GM12891 (cell line): ENCODE data around the gene BBS4. TPM values are rescaled to one million over a fixed set of nuclear protein-coding genes. Genes with fewer than 3 reads are reported as not detected.
A peak's percentile ranks its signal among the peaks of the same experiment; 100 is the strongest.
"Not testable (repeated sequence)": the region's sequence is repeated elsewhere in the genome, so short reads cannot be mapped to it uniquely, and the experiment has no call there.

ENCODE experiments used
- DNase-seq: peaks from one replicate; pipeline ENCODE4 v3.0.0; 2011; ENCODE audit warnings: low spot score; ENCODE audit not compliant: insufficient read length
- FAIRE-seq: peaks from 2 replicates; lab custom pipeline; 2011; peaks lifted over from hg19 to GRCh38; lab: Jason Lieb, UNC
- PAX5 ChIP-seq: IDR thresholded peaks from 2 replicates; pipeline ENCODE4 v1.6.1; 2011; ENCODE audit warnings: low read length, moderate library complexity, mild to moderate bottlenecking; ENCODE audit not compliant: insufficient read depth, severe bottlenecking
- POLR2A ChIP-seq: IDR thresholded peaks from 2 replicates; pipeline ENCODE4 v1.6.1; 2011; ENCODE audit warnings: low read depth, low read length, control low read depth
- POLR2AphosphoS5 ChIP-seq: IDR thresholded peaks from 2 replicates; pipeline ENCODE4 v1.6.1; 2011; ENCODE audit warnings: low read depth, low read length, control low read depth
- POU2F2 ChIP-seq: IDR thresholded peaks from 2 replicates; pipeline ENCODE4 v1.6.1; 2011; ENCODE audit warnings: low read depth, mild to moderate bottlenecking, control low read depth, low read length, moderate library complexity
- SPI1 ChIP-seq: IDR thresholded peaks from 2 replicates; pipeline ENCODE4 v1.6.1; 2011; ENCODE audit warnings: low read depth, low read length, control low read depth
- TAF1 ChIP-seq: IDR thresholded peaks from 2 replicates; pipeline ENCODE4 v1.6.1; 2011; ENCODE audit warnings: low read depth, low read length, control low read depth
- polyA plus RNA-seq: library from polyadenylated mRNA; unstranded; fragments of >200 nt; gene quantifications from one replicate; pipeline ENCODE4 v1.2.1, GENCODE V29; 2012; ENCODE audit warnings: low read depth, missing spikeins, inconsistent platforms; ENCODE audit not compliant: missing spikeins

Gene BBS4, protein sequence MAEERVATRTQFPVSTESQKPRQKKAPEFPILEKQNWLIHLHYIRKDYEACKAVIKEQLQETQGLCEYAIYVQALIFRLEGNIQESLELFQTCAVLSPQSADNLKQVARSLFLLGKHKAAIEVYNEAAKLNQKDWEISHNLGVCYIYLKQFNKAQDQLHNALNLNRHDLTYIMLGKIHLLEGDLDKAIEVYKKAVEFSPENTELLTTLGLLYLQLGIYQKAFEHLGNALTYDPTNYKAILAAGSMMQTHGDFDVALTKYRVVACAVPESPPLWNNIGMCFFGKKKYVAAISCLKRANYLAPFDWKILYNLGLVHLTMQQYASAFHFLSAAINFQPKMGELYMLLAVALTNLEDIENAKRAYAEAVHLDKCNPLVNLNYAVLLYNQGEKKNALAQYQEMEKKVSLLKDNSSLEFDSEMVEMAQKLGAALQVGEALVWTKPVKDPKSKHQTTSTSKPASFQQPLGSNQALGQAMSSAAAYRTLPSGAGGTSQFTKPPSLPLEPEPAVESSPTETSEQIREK
- polyA plus RNA-seq = 8.9 TPM

DNA sequence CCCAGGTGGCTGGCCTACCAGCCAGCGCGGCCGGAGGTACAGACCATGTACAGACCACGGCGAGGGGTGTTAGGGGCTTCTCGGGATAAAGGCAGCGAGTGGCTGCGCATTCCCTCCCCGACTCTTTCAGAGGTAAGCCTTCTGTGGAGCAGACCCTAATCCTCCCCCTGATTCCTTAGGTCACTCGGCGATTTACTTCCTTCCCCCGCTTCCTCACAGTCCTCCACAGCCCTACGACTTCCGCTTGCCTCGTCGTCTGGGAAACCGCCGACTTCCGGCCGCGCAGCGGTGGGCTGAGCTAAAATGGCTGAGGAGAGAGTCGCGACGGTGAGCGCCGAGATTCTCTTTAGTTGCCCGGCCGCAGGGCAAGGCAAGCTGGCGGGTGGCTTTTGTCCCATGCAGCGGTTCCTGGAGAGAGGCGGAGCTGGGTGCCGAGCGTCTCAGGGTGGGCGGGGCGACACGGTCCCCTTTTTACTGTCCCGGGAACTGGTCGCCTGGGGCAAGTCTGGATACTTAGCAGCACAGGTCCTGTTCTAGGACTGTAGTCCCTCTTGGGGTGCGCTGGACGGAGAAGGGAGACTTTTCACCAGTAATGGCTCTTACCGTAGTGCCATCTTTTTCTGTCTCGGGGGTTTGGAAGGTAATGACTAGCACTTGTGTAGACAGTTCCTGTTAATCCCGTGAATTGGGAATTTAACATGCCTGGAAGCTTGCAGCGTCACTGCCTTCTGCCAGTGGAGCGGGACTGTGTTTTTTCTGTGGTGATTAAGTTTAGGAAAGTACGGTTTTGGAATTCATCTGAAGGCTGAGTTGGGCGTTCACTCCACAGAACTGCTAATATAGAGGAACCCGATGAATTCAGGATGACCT is at the start of gene BBS4, which contains the start of gene HIGD2B:
TSS of gene BBS4 (plus strand) at position 283 of the 870 bp plus-strand sequence. CDS start at position 304, 21 bp downstream.
TSS of gene HIGD2B (minus strand) at position 258 of the 870 bp plus-strand sequence. CDS start 9,808 bp downstream, outside the sequence.
- DNase-seq = peak; percentile 63
- peak; percentile 93 for FAIRE-seq
- TF ChIP-seq POLR2A (peak; percentile 89), SPI1 (peak; percentile 78), TAF1 (peak; percentile 83), PAX5 (no peak), POU2F2 (peak; percentile 64; the same call in 1 of the 2 replicates), POLR2AphosphoS5 (peak; percentile 68)

DNA sequence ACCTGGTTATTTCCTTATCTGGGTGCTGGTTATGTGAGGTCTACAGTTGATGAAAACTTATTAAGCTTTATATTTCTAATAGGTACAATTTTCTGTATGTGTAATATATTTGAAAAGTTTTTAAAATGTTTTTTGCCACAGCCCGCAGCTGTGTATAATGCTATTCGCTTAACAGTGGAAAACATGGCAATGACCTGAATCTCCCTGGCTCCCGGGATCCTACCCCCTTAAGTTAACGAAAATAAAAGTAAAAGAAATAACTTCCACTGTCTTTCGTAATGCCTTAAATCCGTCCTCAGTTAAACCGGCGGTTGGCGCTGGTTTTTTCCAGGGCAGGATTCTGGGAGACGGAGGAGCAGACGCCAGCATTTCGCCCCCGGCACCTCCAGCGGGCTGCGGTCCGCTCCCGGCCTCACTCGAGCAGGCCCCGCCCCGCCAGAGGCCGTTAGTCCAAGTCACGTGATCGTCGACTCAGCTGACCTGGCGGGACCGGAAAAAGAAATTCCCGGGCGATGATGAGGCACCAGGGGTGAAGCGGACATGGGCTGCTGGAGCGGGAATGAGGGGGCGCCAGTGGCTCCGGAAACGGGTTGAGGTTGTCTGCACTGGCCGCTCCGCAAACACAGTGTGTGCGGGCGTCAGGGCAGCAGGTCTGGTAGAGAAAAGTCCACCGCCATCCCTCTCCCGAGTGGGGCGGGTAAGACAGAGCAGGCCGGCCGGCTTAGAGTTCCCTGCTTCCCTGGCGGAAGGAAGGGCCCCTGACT is 49.3 kb upstream of the BBS4 start:
- not testable (repeated sequence) for DNase-seq
- peak; percentile 78 for FAIRE-seq

DNA sequence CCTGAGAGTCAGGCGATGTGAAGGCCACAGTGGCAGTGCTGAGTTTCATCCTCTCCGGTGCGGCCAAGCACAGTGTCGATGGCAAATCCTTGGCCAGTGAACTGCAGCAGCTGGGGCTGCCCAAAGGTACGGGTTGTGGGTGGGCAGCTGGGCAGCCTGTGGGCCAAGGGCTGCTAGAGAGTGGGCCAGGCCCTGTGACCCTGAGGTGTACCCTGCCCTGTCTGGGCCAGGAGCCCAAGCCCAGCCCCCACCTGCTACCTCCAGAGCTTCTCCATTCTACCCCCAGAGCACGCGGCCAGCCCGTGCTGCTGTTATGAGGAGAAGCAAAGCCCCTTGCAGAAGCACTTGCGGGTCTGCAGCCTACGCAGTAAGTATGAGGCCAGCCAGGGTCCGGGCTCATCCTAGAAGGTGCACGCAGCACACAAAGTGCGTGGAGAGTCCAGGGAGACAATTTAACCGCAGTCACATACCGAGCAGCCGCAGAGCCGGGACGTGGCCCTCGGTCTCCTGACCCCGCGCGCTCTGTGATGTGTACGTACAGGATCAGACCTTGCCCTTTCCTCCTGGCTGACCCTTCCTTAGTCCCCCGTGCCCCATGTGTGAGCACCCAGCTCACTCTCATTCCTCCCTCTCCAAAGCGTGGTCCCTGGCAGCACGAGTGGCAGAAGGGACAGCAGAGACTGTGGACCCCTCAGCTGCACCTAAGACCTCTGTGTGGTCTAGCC is 46.1 kb upstream of the BBS4 start:
- not testable (repeated sequence) for FAIRE-seq, DNase-seq

DNA sequence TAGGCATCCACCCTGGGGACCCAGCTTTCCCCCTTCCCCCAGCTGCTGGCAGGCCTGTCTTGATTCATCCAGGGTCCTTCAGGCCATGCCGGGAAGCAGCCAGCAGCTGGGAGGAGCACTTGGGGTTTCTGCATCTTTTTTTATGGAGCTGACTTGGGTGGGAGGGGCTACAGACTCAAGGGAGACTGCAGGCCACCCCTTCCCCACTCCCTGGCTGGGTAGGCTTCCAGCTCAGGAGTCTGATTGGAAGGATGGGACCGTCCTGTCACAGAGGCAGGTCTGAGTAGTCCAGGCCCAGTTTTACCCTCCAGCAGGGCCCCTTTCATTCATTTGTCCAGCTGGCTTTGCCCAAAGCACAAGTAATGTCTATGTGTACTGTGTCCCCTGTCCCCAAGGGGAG is 43.7 kb upstream of the BBS4 start:
- not testable (repeated sequence) for FAIRE-seq, DNase-seq

DNA sequence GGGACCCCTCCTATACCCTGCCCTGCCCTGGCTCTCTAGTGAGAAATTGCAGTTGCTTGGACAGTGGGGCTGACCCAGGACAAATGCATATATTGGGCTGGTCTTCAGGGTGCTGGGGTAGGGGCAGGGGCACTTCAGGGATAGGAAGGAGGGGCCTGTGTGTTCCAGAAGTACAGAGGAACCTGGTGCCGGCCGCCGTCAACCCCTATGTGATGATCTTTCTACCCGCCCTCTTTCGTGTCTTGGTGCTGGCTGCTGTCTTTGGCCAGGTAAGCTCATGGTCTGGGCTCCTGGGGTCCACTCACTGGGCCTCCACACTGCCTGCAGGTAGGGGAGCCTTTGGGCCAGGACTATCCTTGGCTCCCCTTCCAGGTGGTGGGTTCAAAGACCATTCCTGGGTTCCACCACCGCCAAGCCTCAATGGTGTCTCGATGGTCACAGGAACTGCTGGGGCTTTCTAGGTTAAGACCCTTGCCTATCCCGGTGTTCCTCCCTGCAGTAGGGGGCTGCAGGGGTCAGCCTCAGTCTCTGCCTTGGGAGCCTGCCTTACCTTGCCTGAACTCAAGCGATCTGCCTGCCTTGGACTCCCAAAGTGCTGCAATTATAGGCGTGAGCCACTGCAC is 37.3 kb upstream of the BBS4 start:
- DNase-seq, FAIRE-seq: not testable (repeated sequence)

DNA sequence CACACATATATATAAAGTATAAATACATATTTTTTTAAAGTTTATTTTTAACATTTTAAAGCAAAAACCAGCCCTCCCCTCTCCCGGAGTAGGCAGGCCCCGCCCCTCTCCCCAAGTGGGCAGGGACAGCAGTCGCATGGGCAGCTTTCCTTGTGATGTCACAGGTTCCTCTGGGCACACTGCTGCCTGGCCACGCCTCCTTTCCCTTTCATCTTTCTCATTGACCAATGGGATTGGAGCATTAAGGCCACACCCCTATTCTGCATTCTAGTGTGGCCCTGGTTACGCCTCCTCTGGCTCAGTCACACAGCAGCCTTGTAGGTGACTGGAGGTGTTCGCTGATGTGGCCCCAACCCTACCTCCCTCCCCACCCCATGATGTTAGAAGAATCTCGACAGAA is 31.6 kb upstream of the BBS4 start, which contains the start of gene GOLGA6B:
TSS of gene GOLGA6B (plus strand) at position 301 of the 400 bp plus-strand sequence. CDS start at position 342, 41 bp downstream.
- not testable (repeated sequence) for FAIRE-seq, DNase-seq

DNA sequence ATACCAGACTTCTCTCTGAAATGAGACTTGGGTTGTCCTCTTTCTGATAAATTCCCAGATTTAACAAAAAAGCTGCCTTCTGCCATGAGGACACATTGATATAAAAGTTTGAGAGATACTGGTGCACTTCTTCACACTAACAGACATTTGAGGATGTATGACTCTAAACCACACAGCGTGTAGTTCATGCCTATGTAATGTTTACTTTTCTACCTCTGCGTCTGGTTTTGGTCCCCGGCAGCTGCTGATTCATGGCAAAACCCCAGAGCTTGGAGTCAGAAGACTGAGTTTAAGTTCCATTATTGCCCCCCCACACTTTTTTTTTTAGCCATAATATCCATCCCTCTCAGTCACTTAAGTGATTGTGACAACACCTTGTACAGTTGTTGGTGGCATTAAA is 30.0 kb upstream of the BBS4 start:
- not testable (repeated sequence) for DNase-seq, FAIRE-seq

DNA sequence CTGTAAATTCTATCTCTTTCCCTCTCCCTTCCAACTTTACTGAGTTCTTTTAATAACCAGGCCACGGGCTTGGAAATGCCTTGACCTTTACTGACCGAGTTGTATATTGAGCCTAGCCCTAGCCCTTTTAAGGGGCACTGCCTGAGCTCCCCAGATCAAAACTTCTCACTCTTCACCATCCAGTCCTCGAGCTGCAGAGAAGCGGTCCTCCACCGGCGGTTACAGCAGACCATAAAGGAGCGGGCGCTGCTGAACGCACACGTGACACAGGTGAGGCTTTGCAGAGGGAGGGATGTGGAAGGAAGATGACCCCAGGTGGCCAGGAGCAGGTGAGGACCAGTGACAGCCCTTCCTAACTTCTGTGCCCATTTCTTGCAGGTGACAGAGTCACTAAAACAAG is 24.9 kb upstream of the BBS4 start:
- FAIRE-seq = not testable (repeated sequence)

DNA sequence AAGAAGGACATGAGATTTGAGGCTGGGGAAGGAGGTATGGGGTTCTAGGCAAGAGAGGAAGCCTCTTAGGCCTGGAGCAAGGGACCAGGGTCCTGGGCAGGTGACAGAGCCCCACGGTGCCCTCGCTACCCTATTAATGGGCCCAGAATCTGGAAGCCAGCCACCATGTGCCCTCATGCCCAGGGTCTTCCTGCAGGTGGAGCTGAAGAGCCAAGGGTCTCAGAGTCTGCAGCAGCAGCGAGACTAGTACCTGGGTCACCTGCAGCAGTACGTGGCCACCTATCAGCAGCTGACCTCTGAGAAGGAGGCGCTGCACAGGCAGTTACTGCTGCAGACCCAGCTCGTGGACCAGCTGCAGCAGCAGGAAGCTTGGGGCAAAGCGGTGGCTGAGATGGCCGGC is 22.1 kb upstream of the BBS4 start:
- not testable (repeated sequence) for FAIRE-seq, DNase-seq

More for the DNA sequence above, 24.9 kb upstream of the BBS4 start:
- DNase-seq = not testable (repeated sequence)

DNA sequence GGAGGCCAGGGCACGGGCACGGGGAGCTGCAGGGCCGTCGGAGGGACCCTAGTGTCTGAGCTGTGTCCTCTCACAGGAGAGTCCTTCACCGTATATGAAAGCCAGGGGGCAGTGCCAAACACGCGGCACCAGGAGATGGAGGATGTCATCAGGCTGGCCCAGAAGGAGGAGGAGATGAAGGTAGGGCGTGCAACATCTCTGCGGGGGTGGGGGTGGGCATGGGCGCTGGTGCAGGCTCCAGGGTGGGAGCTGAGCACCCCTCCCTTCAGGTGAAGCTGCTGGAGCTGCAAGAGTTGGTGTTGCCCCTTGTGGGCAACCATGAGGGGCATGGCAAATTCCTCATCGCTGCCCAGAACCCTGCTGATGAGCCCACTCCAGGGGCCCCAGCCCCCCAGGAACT is 20.3 kb upstream of the BBS4 start:
- DNase-seq, FAIRE-seq: not testable (repeated sequence)

DNA sequence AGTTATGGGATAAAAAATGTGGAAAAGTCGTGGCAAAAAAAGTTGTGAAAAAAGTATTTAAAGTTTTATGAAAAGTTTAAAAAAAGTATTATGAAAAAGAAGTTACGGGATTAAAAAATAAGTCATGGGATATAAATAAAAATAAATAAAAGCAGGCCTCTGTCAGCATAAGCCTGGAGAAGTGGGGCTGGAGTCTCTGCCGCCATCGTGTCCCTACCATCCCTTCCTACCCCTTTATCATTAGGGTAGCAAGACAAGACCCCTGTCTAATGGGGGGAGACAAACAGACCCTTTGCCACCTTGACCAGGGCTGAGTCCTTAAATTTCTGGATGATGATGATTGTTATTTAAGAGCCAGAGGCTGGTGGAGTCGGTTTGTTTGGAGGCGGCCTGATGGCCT is 16.2 kb upstream of the BBS4 start:
- not testable (repeated sequence) for FAIRE-seq, DNase-seq

DNA sequence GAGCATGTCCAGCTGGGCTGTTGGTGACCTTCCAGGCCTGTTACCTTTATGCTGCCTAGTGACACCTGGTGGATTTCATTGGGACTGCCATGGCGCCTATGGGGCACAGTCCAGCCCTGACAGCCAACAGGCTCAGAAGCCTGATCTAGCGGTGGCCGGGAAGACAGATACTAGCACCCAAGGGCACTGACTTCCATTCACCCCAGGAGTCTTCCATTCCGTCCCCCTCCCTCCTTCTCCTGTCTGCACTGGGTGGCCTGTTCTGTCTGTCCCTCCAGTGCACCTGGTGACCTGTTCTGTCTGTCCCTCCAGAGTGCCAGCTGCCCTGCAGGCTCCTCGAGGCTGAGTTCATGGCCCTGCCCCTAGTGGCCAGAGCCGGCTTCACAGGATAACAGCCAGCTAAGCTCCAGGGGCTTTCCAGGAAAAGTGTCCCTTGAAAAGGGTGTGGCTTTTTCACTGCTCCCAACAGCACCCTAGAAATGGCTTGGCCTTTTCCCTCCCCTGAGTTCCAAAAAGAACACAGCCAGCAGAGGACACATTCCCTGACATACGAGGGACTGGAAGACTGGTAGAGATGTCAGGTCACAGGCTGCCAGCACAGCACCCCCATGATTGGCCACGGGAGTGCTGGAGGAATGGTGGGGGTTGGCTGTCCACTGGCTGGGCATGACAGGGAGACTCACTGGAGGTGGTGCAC is 15.2 kb upstream of the BBS4 start:
- DNase-seq (peak; percentile 40), FAIRE-seq (peak; percentile 93)
